ENCODE data around the gene MAPKBP1. TPM values are rescaled to one million over a fixed set of nuclear protein-coding genes. Genes with fewer than 3 reads are reported as not detected.
"Not testable (repeated sequence)": the region's sequence is repeated elsewhere in the genome, so short reads cannot be mapped to it uniquely, and the experiment has no call there.

MAPKBP1 gene
- total RNA-seq, 4 donors from 2014 or later: 18.2 to 54.6 (median 42.9) TPM

DNA sequence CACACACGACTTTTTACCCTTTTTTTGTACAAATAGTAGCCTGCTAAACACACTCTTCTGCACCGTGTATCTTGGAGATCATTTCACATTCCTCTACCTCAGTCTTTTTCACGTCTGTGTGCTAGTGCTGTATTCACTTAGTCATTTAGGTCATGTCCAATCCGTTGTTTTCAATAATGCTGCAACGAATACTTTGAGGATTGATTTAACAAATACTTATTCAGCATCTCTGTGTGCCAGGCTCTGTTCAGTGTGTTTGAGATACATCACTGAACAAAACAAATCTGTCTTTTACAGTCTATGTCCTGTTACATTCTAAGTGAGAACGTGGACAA is 54.5 kb downstream of the MAPKBP1 start:
- TF ChIP-seq EP300 (IDR thresholded peaks at IDR 0.05) (no peak), POLR2A (IDR thresholded peaks at IDR 0.05; ENCODE audit: low read depth) (no peak), POLR2AphosphoS5 (IDR thresholded peaks at IDR 0.05) (no peak)
- TF ChIP-seq, protein P1, sequence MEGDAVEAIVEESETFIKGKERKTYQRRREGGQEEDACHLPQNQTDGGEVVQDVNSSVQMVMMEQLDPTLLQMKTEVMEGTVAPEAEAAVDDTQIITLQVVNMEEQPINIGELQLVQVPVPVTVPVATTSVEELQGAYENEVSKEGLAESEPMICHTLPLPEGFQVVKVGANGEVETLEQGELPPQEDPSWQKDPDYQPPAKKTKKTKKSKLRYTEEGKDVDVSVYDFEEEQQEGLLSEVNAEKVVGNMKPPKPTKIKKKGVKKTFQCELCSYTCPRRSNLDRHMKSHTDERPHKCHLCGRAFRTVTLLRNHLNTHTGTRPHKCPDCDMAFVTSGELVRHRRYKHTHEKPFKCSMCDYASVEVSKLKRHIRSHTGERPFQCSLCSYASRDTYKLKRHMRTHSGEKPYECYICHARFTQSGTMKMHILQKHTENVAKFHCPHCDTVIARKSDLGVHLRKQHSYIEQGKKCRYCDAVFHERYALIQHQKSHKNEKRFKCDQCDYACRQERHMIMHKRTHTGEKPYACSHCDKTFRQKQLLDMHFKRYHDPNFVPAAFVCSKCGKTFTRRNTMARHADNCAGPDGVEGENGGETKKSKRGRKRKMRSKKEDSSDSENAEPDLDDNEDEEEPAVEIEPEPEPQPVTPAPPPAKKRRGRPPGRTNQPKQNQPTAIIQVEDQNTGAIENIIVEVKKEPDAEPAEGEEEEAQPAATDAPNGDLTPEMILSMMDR (IDR thresholded peaks at IDR 0.05): no peak
- peaks cover 17 to 48% (median 30%) of the 10 kb centered on the region in 4 donors for H3K36me3 ChIP-seq
- H3K9me3 ChIP-seq: no peaks in the 10 kb centered on the region
- intact Hi-C loops (cut with DNase I): loop anchor here (5.0 kb wide), 1 partner anchor 64 kb away; the partner anchor contains the start of gene SPTBN5
- H3K27me3 ChIP-seq: no peaks in the 10 kb centered on the region
- peak overlapping the region; percentile 74 to 79 (median 77) for H3K4me3 ChIP-seq
- 18% methylated on average over 6 of the region's 6 CpGs for WGBS
- H3K27ac ChIP-seq (replicated peaks in 1 of 4): peak overlapping the region; percentile 84 to 94 (median 88)
- H3K4me1 ChIP-seq: peaks cover 22 to 35% (median 28%) of the 10 kb centered on the region in 4 donors
- DNase-seq (ENCODE audit: extremely low spot score): no peak

- DNase-seq (ENCODE audit: extremely low spot score): no peak
- Histone ChIP-seq H3K27ac (replicated peaks in 1 of 4) (no peak overlapping the region), H3K36me3 (peaks cover 4 to 46% (median 20%) of the 10 kb centered on the region in 4 donors), H3K27me3 (no peaks in the 10 kb centered on the region), H3K9me3 (no peaks in the 10 kb centered on the region), H3K4me1 (peaks cover 22 to 35% (median 28%) of the 10 kb centered on the region in 4 donors), H3K4me3 (no peak overlapping the region)
- no peak for TF ChIP-seq POLR2AphosphoS5 (IDR thresholded peaks at IDR 0.05)
- no peak for TF ChIP-seq EP300 (IDR thresholded peaks at IDR 0.05)
- TF ChIP-seq, protein P1 (IDR thresholded peaks at IDR 0.05): no peak
- no peak for TF ChIP-seq POLR2A (IDR thresholded peaks at IDR 0.05; ENCODE audit: low read depth)
- WGBS: 95% methylated on average over 10 of the region's 13 CpGs
- intact Hi-C loops (cut with DNase I): loop anchor here (5.0 kb wide), 1 partner anchor 62 kb away; the partner anchor contains the start of gene SPTBN5
Measured at GRCh38 chr15:41829959-41830646, 55.8 kb downstream of the MAPKBP1 start.

DNA sequence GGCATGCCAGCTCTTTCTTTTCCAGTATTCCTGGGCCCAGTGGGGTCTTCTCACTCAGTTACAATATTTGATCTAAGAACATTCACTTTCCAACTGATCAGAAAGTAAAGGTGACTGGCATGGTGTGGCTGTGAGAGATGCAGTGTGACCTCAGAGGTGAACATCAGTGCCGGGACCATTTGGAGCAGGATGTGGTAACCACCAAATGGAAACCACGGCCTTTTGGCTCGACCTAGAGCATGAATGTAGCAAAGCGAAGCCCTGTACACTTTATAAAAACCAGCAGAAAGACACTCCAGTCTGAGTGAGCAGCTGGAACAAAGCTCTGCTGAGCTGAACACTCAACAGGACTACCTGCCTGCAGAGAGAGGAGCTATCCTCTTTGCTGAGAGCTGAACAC is 57.0 kb downstream of the MAPKBP1 start:
- DNase-seq (ENCODE audit: extremely low spot score); H3K9me3 ChIP-seq; H3K27me3 ChIP-seq; H3K27ac ChIP-seq (replicated peaks in 1 of 4); intact Hi-C loops (cut with DNase I); H3K4me3 ChIP-seq: not testable (repeated sequence)
- peaks cover 3 to 50% (median 14%) of the 10 kb centered on the region in 4 donors for H3K36me3 ChIP-seq
- 76% methylated on average over 4 of the region's 4 CpGs for WGBS
- peaks cover 22 to 41% (median 28%) of the 10 kb centered on the region in 4 donors for H3K4me1 ChIP-seq

- Histone ChIP-seq H3K27ac (replicated peaks in 1 of 4) (no peak overlapping the region), H3K36me3 (peaks cover 4 to 59% (median 22%) of the 10 kb centered on the region in 4 donors), H3K4me3 (no peak overlapping the region), H3K9me3 (no peaks in the 10 kb centered on the region), H3K4me1 (peaks cover 21 to 37% (median 25%) of the 10 kb centered on the region in 4 donors), H3K27me3 (no peaks in the 10 kb centered on the region)
- no peak for DNase-seq (ENCODE audit: extremely low spot score)
- 88% methylated on average over 5 of the region's 10 CpGs for WGBS
- TF ChIP-seq, protein P1 (IDR thresholded peaks at IDR 0.05): no peak
- intact Hi-C loops (cut with DNase I): no loop called here
Measured at GRCh38 chr15:41832208-41832607, 57.9 kb downstream of the MAPKBP1 start.

DNA sequence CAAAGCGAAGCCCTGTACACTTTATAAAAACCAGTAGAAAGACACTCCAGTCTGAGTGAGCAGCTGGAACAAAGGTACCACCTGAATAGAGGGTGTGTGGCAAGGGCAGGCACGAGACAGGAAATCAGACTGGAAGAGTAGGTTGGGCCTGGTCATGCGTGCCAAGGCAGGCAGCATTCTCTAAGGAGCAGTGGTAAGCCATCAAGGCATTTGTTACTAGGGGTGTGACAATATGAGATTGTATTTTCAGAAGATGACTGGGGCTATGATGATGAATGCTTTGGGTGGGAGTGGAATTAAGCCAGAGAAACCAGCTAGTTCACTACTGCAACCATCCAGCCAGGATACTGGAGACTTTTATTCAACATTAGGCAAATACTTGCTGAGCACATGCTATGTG is 58.6 kb downstream of the MAPKBP1 start:
- peaks cover 17 to 32% (median 22%) of the 10 kb centered on the region in 4 donors for H3K4me1 ChIP-seq
- H3K4me3 ChIP-seq: no peak overlapping the region
- intact Hi-C loops (cut with DNase I): no loop called here
- H3K36me3 ChIP-seq: peaks cover 4 to 63% (median 25%) of the 10 kb centered on the region in 4 donors
- no peak overlapping the region for H3K27ac ChIP-seq (replicated peaks in 1 of 4)
- TF ChIP-seq POLR2AphosphoS5 (IDR thresholded peaks at IDR 0.05) (no peak), POLR2A (IDR thresholded peaks at IDR 0.05; ENCODE audit: low read depth) (no peak), EP300 (IDR thresholded peaks at IDR 0.05) (no peak)
- TF ChIP-seq, protein P1 (IDR thresholded peaks at IDR 0.05): no peak
- no peaks in the 10 kb centered on the region for H3K9me3 ChIP-seq
- 80% methylated on average over 3 of the region's 3 CpGs for WGBS
- no peak for DNase-seq (ENCODE audit: extremely low spot score)
- no peaks in the 10 kb centered on the region for H3K27me3 ChIP-seq

All from esophagus muscularis mucosa (tissue), 4 donors.